Sigmoid colon (tissue), 4 donors: ENCODE data around the gene IL9.

Experiments
- CTCF ChIP-seq, 4 experiments: fragments of 450-650 bp in 3 of 4; fragments of 200-600 bp in 1 of 4; IDR thresholded peaks; one replicate each; pipeline ENCODE4 v1.5.1; 2016 to 2019; ENCODE audit warnings: antibody characterized with exemption in 4 of 4, mild to moderate bottlenecking in 3 of 4, moderate library complexity in 2 of 4
- EP300 ChIP-seq, 4 donors: sonication (generic); formaldehyde crosslinking; IDR thresholded peaks; one replicate each; pipeline ENCODE4 v1.6.1; 2017; ENCODE audit warnings: antibody characterized with exemption in 4 of 4
- POLR2A ChIP-seq, 2 donors: fragments of 450-650 bp; IDR thresholded peaks; one replicate each; pipeline ENCODE4 v1.6.1; 2016; ENCODE audit warnings: antibody characterized with exemption in 2 of 2, mild to moderate bottlenecking in 2 of 2, moderate library complexity in 2 of 2

- TF ChIP-seq POLR2A (IDR thresholded peaks at IDR 0.05) (no peak), CTCF (IDR thresholded peaks at IDR 0.05) (no peak), EP300 (IDR thresholded peaks at IDR 0.05) (no peak)
These were observed 9.5 kb upstream of the IL9 start for GRCh38 chr5:135905144-135905543.
